ENCODE measurements around the gene KIAA1958. TPM values are rescaled to one million over a fixed set of nuclear protein-coding genes. Genes with fewer than 3 reads are reported as not detected.

KIAA1958 gene
- total RNA-seq, 1 donor from 2014 or later = 2.0 TPM

DNA sequence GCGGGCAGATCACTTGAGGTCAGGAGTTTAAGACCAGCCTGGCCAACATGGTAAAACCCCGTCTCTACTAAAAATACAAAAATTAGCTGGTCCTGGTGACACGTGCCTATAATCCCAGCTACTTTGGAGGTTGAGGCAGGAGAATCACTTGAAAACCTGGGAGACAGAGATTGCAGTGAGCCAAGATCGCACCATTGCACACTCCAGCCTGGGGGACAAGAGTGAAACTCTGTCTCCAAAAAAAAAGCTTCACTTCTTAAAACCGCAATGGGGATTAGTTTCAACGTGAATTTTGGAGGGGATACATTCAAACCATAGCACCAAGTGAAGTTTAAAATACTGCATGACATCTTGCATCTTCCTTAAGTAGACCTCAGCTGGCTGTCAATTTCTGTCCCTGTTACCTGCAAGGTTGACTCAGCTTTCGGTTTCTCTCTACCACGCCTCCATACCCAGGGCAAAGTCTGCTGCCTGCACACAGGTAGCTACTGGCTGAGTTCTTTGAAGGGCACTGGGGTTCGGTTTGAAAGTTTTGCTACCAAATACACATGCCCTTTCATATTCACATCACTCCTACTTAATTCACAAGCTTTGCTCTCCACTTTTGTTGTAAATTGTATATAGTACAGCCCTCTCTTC lies 69.3 kb downstream of the KIAA1958 start:
- no peak overlapping the region for H3K27ac ChIP-seq
- H3K4me3 ChIP-seq = no peak overlapping the region
- H3K4me1 ChIP-seq = peaks cover 0 to 10% of the 10 kb centered on the region in 2 donors

DNA sequence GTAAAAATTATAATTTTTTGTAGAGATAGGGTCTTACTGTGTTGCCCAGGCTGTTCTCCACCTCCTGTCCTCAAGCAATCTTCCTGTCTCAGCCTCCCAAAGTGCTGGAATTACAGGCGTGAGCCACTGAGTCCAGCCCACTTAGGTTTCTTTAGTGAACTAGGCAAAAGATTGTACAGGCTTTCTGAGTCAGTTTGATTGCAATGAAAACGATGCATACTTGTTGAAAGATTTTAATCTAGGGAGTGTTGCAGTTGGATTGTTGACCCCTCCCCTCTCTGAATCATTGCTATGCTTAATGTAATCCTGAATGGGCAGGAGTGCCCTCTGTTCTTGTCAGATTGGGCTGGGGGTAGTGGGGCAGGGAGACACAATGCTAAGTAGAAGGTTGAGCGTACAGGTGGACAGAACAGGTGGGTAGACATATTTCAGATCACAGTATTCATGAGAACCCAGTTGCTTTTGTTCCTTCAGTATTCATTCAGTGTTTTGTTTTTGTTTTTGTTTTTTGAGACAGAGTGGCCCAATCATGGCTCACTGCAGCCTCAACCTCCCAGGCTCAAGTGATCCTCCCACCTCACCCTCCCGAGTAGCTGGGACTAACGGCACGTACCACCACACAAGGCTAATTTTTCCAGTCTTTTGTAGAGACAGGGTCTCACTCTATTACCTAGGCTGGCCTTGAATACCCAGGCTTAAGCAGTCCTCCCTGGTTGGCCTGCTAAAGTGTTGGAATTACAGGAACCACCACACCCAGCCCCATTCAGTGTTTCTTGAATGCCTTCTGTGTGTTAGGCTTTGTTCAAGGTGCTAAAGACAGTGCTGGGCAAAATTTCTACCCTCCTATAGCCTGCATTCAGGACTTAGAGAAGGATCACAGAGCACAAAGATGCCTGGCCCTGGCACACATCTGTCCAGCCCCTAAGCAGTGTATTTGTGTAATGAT lies 70.1 kb downstream of the KIAA1958 start:
- H3K4me3 ChIP-seq = no peak overlapping the region
- TF ChIP-seq, protein P1, sequence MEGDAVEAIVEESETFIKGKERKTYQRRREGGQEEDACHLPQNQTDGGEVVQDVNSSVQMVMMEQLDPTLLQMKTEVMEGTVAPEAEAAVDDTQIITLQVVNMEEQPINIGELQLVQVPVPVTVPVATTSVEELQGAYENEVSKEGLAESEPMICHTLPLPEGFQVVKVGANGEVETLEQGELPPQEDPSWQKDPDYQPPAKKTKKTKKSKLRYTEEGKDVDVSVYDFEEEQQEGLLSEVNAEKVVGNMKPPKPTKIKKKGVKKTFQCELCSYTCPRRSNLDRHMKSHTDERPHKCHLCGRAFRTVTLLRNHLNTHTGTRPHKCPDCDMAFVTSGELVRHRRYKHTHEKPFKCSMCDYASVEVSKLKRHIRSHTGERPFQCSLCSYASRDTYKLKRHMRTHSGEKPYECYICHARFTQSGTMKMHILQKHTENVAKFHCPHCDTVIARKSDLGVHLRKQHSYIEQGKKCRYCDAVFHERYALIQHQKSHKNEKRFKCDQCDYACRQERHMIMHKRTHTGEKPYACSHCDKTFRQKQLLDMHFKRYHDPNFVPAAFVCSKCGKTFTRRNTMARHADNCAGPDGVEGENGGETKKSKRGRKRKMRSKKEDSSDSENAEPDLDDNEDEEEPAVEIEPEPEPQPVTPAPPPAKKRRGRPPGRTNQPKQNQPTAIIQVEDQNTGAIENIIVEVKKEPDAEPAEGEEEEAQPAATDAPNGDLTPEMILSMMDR (IDR thresholded peaks at IDR 0.05) = no peak
- no peaks in the 10 kb centered on the region for H3K36me3 ChIP-seq
- DNase-seq (ENCODE audit: low spot score in 2 of 2) = no peak
- H3K27me3 ChIP-seq = no peaks in the 10 kb centered on the region
- H3K9me3 ChIP-seq = no peaks in the 10 kb centered on the region
- intact Hi-C loops (cut with DNase I) = no loop called here
- no peak overlapping the region for H3K27ac ChIP-seq
- peaks cover 0 to 10% of the 10 kb centered on the region in 2 donors for H3K4me1 ChIP-seq

More for the DNA sequence above, 69.3 kb downstream of the KIAA1958 start:
- no peaks in the 10 kb centered on the region for H3K27me3 ChIP-seq
- H3K9me3 ChIP-seq = no peaks in the 10 kb centered on the region
- DNase-seq (ENCODE audit: low spot score in 2 of 2) = no peak
- intact Hi-C loops (cut with DNase I) = no loop called here
- TF ChIP-seq, protein P1 (IDR thresholded peaks at IDR 0.05) = no peak
- H3K36me3 ChIP-seq = no peaks in the 10 kb centered on the region

DNA sequence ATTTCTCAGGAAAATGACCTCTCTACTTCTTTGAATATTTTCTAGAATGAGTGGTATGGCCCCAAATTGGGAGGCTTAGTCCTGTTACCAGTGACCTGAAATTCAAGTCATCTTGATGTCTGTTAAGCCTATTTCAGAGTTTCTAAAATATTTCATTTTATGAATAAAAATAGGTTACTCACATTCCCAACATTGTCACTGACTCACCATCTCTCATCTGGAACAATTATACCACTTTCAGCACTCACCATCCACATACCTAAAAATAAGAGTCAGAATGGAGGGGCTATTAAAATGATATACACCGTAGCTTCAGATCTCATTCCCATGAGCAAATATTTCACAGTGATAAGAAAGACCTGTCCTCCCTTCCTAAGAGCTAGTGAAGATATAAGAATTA lies 71.8 kb downstream of the KIAA1958 start:
- Histone ChIP-seq H3K4me1 (no peaks in the 10 kb centered on the region), H3K27me3 (no peaks in the 10 kb centered on the region), H3K36me3 (no peaks in the 10 kb centered on the region), H3K9me3 (no peaks in the 10 kb centered on the region), H3K4me3 (no peak overlapping the region), H3K27ac (no peak overlapping the region)
- intact Hi-C loops (cut with DNase I) = no loop called here
- TF ChIP-seq, protein P1 (IDR thresholded peaks at IDR 0.05) = no peak
- DNase-seq (ENCODE audit: low spot score in 2 of 2) = no peak

DNA sequence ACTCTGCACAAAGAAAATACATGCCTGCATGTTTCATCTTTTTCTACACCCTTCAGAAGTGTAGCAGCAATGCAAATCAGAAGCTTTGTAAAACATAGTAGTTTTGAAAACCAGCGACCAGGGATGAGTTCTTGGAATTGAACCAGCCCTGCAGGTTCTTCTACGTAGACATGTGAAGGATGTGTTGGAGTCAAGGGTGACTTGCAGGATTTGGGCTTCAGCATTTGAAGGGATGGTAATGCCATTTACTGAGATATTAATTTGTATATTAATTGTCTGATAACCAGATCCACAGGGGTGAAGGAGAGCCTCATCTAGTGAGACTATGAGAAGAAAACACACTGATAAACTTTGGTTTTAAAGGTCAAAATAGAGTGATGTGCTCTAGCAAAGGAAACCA lies 72.4 kb downstream of the KIAA1958 start:
- H3K4me3 ChIP-seq = no peak overlapping the region
- no peaks in the 10 kb centered on the region for H3K4me1 ChIP-seq
- no peak overlapping the region for H3K27ac ChIP-seq
- TF ChIP-seq, protein P1 (IDR thresholded peaks at IDR 0.05) = no peak
- H3K9me3 ChIP-seq = peaks cover 0 to under 1% of the 10 kb centered on the region in 2 donors
- H3K27me3 ChIP-seq = no peaks in the 10 kb centered on the region
- no peak for DNase-seq (ENCODE audit: low spot score in 2 of 2)
- no peaks in the 10 kb centered on the region for H3K36me3 ChIP-seq
- intact Hi-C loops (cut with DNase I) = no loop called here

DNA sequence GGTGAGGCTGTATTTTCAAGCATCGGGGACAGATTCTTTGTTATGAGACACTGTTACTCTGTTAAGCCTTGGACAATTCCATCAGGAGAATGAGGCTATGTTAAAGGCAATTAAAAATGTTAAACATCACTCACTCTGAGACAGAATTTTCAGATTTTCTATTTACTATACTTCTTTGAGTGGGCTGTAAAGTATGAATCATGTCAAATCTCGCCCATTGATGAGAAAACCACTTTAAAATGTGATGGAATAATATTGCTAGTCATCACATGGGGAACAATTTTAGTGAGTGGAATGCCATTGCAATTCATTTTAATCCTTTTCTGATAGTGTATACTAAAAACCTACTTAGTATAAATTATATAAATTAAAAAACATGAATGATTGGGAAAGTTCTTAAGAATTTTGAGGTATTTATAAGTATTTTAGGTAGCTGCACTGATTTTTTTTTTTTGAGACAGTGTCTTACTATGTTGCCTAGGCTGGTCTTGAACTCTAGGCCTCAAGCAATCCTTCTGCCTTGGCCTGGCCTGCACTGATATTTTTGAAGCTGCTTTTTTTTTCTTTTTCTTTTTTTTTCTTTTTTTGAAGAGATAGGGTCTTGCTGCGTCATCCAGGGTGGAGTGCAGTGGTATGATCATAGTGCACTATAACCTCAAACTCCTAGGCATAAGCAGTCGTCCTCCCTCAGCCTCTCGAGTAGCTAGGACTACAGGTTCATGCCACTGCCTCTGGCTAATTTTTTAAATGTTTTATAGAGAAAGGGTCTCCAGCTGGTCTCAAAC lies 73.2 kb downstream of the KIAA1958 start:
- Histone ChIP-seq H3K9me3 (peaks cover 0 to 5% of the 10 kb centered on the region in 2 donors), H3K27ac (no peak overlapping the region), H3K36me3 (no peaks in the 10 kb centered on the region), H3K4me1 (no peaks in the 10 kb centered on the region), H3K4me3 (no peak overlapping the region), H3K27me3 (no peaks in the 10 kb centered on the region)
- TF ChIP-seq, protein P1 (IDR thresholded peaks at IDR 0.05) = no peak
- intact Hi-C loops (cut with DNase I) = no loop called here
- DNase-seq (ENCODE audit: low spot score in 2 of 2) = no peak

Data from ascending aorta (tissue), 2 donors.